Karpas-422 (cell line): ENCODE results near the gene RFX4. TPM values are rescaled to one million over a fixed set of nuclear protein-coding genes. Genes with fewer than 3 reads are reported as not detected.

ENCODE experiments used
- DNase-seq: peaks from one replicate; pipeline ENCODE4 v3.0.0-alpha.2; 2015
- H2AFZ ChIP-seq: fragments of 200-600 bp; sonication (generic); 2 replicates; pipeline ENCODE4 v1.6.1; 2014; ENCODE audit warnings: antibody characterized with exemption, low read length, mixed read lengths
- H3K27ac ChIP-seq: fragments of 200-600 bp; sonication (generic); 2 replicates; pipeline ENCODE4 v1.5.1; 2014; ENCODE audit warnings: mild to moderate bottlenecking, low read length, moderate library complexity
- H3K27me3 ChIP-seq: fragments of 200-600 bp; sonication (generic); 2 replicates; pipeline ENCODE4 v1.6.1; 2014; ENCODE audit warnings: low read length, mixed read lengths
- H3K36me3 ChIP-seq: fragments of 200-600 bp; sonication (generic); 2 replicates; pipeline ENCODE4 v1.6.1; 2014; ENCODE audit warnings: low read length, mixed read lengths; ENCODE audit not compliant: insufficient read depth
- H3K4me1 ChIP-seq: fragments of 200-600 bp; sonication (generic); 2 replicates; pipeline ENCODE4 v1.6.1; 2014; ENCODE audit warnings: mild to moderate bottlenecking, low read length, mixed read lengths
- H3K4me2 ChIP-seq: fragments of 200-600 bp; sonication (generic); 2 replicates; pipeline ENCODE4 v1.6.1; 2014; ENCODE audit warnings: low read length, low read depth, mild to moderate bottlenecking; ENCODE audit not compliant: poor library complexity, severe bottlenecking
- H3K4me3 ChIP-seq: fragments of 200-600 bp; sonication (generic); 2 replicates; pipeline ENCODE4 v1.5.1; 2014; ENCODE audit warnings: mild to moderate bottlenecking, antibody characterized with exemption, low read length, mixed read lengths
- H3K79me2 ChIP-seq: fragments of 200-600 bp; sonication (generic); 2 replicates; pipeline ENCODE4 v1.6.1; 2014; ENCODE audit warnings: mild to moderate bottlenecking, low read length, mixed read lengths
- H3K9ac ChIP-seq: fragments of 200-600 bp; sonication (generic); 2 replicates; pipeline ENCODE4 v1.6.0; 2014; ENCODE audit warnings: low read length
- H3K9me2 ChIP-seq: fragments of 200-600 bp; sonication (generic), shearing (Covaris generic); replicated peaks from 2 replicates; pipeline ENCODE4 v1.6.0; 2014; ENCODE audit warnings: mild to moderate bottlenecking, low read length, moderate library complexity; ENCODE audit not compliant: insufficient read depth
- H3K9me3 ChIP-seq: fragments of 300-700, 200-600 bp; sonication (generic); 2 replicates; pipeline ENCODE4 v1.6.1; 2014; ENCODE audit warnings: low read length, mixed read lengths
- H4K20me1 ChIP-seq: fragments of 200-600 bp; sonication (generic); 2 replicates; pipeline ENCODE4 v1.6.1; 2014; ENCODE audit warnings: mild to moderate bottlenecking, antibody characterized with exemption, low read length, low read depth; ENCODE audit not compliant: insufficient read depth
- total RNA-seq: library from RNA; depleted of rRNA; stranded (reverse); fragments of >200 nt; shearing (Covaris generic); gene quantifications from 2 replicates; pipeline ENCODE4 v1.2.3, GENCODE V29; 2014; ENCODE audit warnings: low replicate concordance

The RFX4 gene
- total RNA-seq, 1 experiment from 2014 or later: not detected

DNA sequence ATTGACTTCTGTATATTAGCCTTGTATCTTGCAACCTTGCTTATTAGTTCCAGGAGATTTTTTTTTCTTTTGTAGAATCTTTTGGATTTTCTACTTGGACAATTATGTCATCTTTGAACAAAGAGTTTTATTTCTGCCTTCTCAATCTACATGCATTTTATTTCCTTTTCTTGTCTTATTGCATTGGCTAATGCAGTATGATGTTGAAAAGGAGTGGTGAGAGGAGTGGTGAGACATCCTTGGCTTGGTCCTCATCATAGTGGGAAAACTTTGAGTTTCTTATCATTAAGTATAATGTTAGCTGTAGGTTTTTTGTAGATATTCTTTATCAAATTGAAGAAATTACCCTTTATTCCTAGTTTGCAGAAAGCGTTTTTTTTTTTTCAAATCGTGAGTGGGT, 80.6 kb downstream of the RFX4 start:
- H3K9me3 ChIP-seq: peaks cover 12% of the 10 kb centered on the region
- peaks cover 6% of the 10 kb centered on the region for H3K4me1 ChIP-seq
- H3K36me3 ChIP-seq: no peaks in the 10 kb centered on the region
- no peak overlapping the region for H3K27ac ChIP-seq
- H3K9me2 ChIP-seq: no peaks in the 10 kb centered on the region
- H4K20me1 ChIP-seq: no peaks in the 10 kb centered on the region
- H3K4me2 ChIP-seq: no peak overlapping the region
- H3K79me2 ChIP-seq: no peaks in the 10 kb centered on the region
- H3K4me3 ChIP-seq: no peak overlapping the region
- DNase-seq: no peak
- H3K9ac ChIP-seq: no peak overlapping the region
- H2AFZ ChIP-seq: no peak overlapping the region
- no peaks in the 10 kb centered on the region for H3K27me3 ChIP-seq

DNA sequence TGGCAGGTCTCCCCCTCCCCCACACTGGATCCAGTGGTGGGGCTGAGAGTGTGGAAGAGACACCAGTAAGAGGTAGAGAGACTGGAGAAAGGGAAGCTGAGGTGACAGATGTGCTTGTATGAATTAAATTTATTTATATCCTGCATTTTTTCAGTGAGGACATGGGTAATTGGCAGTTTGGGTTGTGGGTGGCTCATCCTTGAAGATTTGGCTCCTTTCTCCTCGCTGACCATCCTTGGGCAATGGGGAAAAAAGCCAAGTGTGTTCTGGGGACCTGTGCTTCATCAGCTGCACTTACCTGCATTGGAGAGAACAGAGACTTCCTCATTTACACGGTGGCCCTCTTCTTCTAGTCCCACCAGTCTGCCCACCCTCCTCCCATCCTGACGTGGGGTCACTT, 86.4 kb downstream of the RFX4 start:
- Histone ChIP-seq H3K4me3 (no peak overlapping the region), H3K9ac (no peak overlapping the region), H4K20me1 (no peaks in the 10 kb centered on the region), H3K4me1 (peaks cover 6% of the 10 kb centered on the region; the same call in 1 of the 2 replicates), H3K27ac (no peak overlapping the region), H2AFZ (no peak overlapping the region), H3K36me3 (no peaks in the 10 kb centered on the region), H3K9me3 (no peaks in the 10 kb centered on the region), H3K79me2 (no peaks in the 10 kb centered on the region), H3K9me2 (no peaks in the 10 kb centered on the region), H3K4me2 (no peak overlapping the region), H3K27me3 (no peaks in the 10 kb centered on the region)
- no peak for DNase-seq

DNA sequence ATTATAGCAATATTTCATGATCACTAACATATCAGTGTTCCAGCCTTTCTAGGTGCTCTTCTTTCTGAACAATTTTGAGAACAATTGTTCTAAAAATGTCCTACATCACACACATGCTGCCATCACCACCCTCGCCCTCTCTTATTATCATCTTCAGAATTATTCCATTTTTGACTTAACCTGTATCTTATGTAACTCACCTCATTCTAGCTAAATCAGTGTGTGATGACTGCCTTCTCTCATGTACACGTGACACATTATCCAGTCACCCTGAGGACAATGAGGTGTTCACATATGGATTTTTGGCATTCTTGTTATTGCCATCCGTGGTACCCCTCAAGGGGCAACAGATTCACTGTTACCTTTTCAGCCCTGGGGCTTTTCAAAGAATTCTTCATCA, 87.3 kb downstream of the RFX4 start:
- Histone ChIP-seq H3K9ac (no peak overlapping the region), H3K79me2 (no peaks in the 10 kb centered on the region), H4K20me1 (no peaks in the 10 kb centered on the region), H3K4me2 (no peak overlapping the region), H3K4me3 (no peak overlapping the region), H2AFZ (no peak overlapping the region), H3K9me3 (no peaks in the 10 kb centered on the region), H3K9me2 (no peaks in the 10 kb centered on the region), H3K4me1 (peaks cover 6% of the 10 kb centered on the region; the same call in 1 of the 2 replicates), H3K36me3 (no peaks in the 10 kb centered on the region), H3K27me3 (no peaks in the 10 kb centered on the region), H3K27ac (no peak overlapping the region)
- no peak for DNase-seq

DNA sequence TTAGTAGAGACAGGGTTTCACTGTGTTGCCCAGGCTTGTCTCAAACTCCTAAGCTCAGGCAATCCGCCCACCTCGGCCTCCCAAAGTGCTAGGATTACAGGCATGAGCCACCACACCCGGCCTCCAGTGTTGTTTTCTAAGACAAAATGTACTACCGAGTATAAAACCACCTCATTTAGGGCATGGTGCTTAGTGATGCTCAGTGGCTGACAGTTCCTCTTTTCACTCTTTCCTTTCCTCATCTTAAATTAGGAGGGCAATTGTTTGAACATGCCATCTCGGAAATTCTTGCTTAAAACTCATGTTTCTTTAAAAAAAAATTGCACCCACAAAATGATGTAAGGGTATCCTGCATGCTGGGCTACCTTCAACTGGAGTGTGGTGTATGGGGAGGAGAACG, 89.0 kb downstream of the RFX4 start:
- Histone ChIP-seq H3K4me2 (no peak overlapping the region), H3K4me1 (peaks cover 6% of the 10 kb centered on the region; the same call in 1 of the 2 replicates), H3K27me3 (no peaks in the 10 kb centered on the region), H3K9me2 (no peaks in the 10 kb centered on the region), H2AFZ (no peak overlapping the region), H4K20me1 (no peaks in the 10 kb centered on the region), H3K36me3 (no peaks in the 10 kb centered on the region), H3K9me3 (no peaks in the 10 kb centered on the region), H3K27ac (no peak overlapping the region), H3K79me2 (no peaks in the 10 kb centered on the region), H3K4me3 (no peak overlapping the region), H3K9ac (no peak overlapping the region)
- peak; percentile 44 for DNase-seq

DNA sequence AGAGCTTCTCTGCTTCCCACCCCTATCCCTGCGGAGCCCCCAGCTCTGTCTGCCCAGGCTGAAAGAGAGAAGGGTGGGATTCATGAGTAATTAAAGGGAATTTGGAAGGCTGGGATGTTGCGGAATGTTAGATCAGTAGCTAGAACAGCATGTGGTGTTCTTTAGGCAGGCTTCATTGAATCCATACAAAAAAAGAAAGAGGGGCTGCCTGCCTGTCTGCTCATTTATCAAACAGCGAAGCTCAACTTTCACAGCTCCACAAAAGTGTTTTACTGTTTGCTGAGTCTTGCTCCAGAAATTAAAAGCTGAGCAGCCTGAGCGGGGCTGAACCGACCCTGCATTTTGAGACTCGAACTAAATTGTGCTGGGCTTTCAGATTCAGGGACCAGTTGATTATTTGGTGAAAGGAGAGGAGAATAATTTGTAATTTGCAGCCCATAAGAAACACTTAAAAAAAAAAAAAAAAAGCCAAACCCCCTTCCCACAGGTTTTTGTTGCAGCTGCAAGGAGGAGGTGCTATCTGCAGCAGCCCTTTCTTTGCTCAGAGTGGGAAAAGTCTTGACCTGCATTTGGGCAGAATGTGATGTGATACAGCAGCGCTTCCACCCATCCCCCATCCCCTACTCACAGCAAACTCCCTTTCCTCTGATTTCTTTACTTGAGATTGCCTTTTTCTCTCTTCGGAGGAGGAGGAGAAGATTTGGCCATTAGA, 89.7 kb downstream of the RFX4 start:
- no peaks in the 10 kb centered on the region for H3K36me3 ChIP-seq

DNA sequence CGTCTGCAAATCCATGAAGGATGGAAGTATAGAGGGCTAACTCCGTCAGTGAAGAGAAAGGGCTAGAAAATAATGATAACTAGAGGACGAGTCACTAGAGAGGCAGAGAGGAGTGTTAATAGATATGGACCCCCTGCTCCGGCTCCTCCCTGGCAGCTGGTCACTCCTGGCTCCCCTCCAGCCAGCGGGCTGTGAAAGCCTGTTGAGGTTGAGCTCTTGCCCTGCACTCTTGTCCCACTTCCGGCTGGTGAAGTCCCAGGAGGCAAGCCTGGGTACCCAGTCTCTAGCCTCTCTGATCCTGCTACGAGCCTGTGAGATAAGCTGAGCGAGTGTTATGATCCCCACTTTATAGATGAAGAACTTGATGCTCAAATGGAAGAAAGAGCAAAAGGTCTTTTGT, 90.3 kb downstream of the RFX4 start:
- no peaks in the 10 kb centered on the region for H3K9me3 ChIP-seq

More for the DNA sequence above, 89.7 kb downstream of the RFX4 start:
- Histone ChIP-seq H3K4me3 (no peak overlapping the region), H3K9me2 (no peaks in the 10 kb centered on the region), H4K20me1 (no peaks in the 10 kb centered on the region), H3K4me1 (peaks cover 6% of the 10 kb centered on the region; the same call in 1 of the 2 replicates), H3K27me3 (no peaks in the 10 kb centered on the region), H3K4me2 (no peak overlapping the region), H3K9ac (no peak overlapping the region), H3K9me3 (no peaks in the 10 kb centered on the region), H3K27ac (no peak overlapping the region), H3K79me2 (no peaks in the 10 kb centered on the region), H2AFZ (no peak overlapping the region)
- DNase-seq: no peak

DNA sequence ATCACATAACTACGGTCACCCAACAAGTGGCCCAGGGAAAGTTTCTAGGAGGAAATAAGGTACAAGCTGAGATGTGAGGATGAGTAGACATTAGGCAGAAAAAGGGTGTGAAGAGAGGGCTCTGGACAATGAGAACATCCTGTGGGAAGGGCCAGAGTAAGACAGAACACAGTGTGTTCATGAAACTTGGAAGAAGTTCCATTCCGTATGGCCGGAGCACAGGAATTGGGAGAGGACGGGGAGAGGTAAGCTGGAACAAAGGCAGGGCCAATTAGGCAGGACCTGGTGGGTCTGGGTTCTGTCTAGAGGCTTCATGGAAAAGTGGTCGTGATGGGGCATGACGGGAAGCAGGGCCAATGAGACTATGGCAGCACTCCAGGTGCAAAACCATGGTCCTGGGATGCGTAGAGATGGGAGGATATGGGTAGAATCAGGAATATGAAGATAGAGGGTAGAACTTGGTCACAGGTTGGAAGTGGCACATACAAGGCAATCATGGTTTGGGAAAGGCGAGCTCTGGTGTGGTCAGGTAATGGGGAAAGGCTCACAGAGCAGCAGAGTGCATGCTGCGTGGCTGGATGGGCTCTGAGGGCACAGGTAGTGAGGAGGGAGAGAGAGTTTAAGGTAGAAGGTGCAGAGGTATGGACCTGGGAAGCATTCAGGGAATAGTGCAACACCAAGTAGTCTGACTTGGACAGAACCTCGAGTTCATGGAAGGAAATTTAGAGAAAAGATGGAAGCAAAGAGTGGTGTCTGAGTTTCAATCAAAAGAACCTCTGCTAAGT, 93.0 kb downstream of the RFX4 start:
- Histone ChIP-seq H3K27ac (no peak overlapping the region), H4K20me1 (no peaks in the 10 kb centered on the region), H3K36me3 (no peaks in the 10 kb centered on the region), H3K4me1 (peaks cover 6% of the 10 kb centered on the region; the same call in 1 of the 2 replicates), H3K27me3 (no peaks in the 10 kb centered on the region), H3K4me3 (no peak overlapping the region), H3K9me2 (no peaks in the 10 kb centered on the region), H3K9me3 (no peaks in the 10 kb centered on the region), H3K79me2 (no peaks in the 10 kb centered on the region), H2AFZ (no peak overlapping the region), H3K9ac (no peak overlapping the region), H3K4me2 (no peak overlapping the region)
- no peak for DNase-seq

More for the DNA sequence above, 90.3 kb downstream of the RFX4 start:
- H3K36me3 ChIP-seq: no peaks in the 10 kb centered on the region
- H3K4me2 ChIP-seq: no peak overlapping the region
- no peak overlapping the region for H2AFZ ChIP-seq
- H3K27me3 ChIP-seq: no peaks in the 10 kb centered on the region
- H3K9ac ChIP-seq: no peak overlapping the region
- peaks cover 6% of the 10 kb centered on the region; the same call in 1 of the 2 replicates for H3K4me1 ChIP-seq
- no peak for DNase-seq
- H3K27ac ChIP-seq: no peak overlapping the region
- H4K20me1 ChIP-seq: no peaks in the 10 kb centered on the region
- H3K4me3 ChIP-seq: no peak overlapping the region
- H3K9me2 ChIP-seq: no peaks in the 10 kb centered on the region
- H3K79me2 ChIP-seq: no peaks in the 10 kb centered on the region

DNA sequence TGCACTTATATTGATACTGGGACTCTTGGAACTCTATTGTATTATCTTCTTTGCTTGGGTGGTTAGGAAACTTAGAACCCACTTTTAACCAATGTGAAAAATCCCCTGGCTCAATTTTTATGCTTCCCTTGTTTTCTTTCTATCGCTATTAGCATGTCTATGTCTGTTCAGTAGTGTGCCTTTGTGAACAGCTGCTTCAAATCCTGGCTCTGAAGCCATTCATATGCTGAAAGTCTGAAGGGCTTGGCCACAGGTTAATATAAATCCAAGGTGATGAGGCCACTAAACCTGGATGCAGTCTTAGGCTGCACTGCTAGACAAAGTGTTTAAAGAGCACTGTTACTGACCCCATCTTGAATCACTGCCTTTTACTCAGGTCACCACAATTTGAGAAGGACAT, 96.8 kb downstream of the RFX4 start:
- H3K4me1 ChIP-seq: no peaks in the 10 kb centered on the region
- no peaks in the 10 kb centered on the region for H3K36me3 ChIP-seq

More for the DNA sequence above, 96.8 kb downstream of the RFX4 start:
- Histone ChIP-seq H3K4me2 (no peak overlapping the region), H3K27me3 (no peaks in the 10 kb centered on the region), H3K9me3 (no peaks in the 10 kb centered on the region), H4K20me1 (no peaks in the 10 kb centered on the region), H2AFZ (no peak overlapping the region), H3K79me2 (no peaks in the 10 kb centered on the region), H3K9ac (no peak overlapping the region), H3K4me3 (no peak overlapping the region), H3K9me2 (no peaks in the 10 kb centered on the region), H3K27ac (no peak overlapping the region)
- no peak for DNase-seq
